Stimulated activated CD4-positive, alpha-beta T cell treated with anti-CD3 and anti-CD28 coated beads, TNF-alpha, amount 100 ng/mL, for 48 hours (primary cell): ENCODE results near the gene NUMA1.

Experiments
- DNase-seq, 3 donors: peaks; one replicate each; pipeline ENCODE4 v3.0.0-alpha.2; 2020; ENCODE audit warnings: low read depth in 3 of 3

NUMA1 gene

GRCh38 chr11:72080326-72081183 is at the start of gene NUMA1, which contains the start of gene LRRC51:
NUMA1 (minus strand) TSS chr11:72080542; CDS start chr11:72035943, 44,599 bp downstream.
LRRC51 (plus strand) TSS chr11:72080850; CDS start chr11:72089084, 8,234 bp downstream.
- DNase-seq: peak; percentile 97 to 100 (median 98)

GRCh38 chr11:72129381-72129780 is 49.0 kb upstream of the NUMA1 start:
- no peak for DNase-seq

GRCh38 chr11:72127923-72128322 is 47.6 kb upstream of the NUMA1 start:
- no peak for DNase-seq

GRCh38 chr11:72125956-72126355 is 45.6 kb upstream of the NUMA1 start:
- DNase-seq: no peak

- DNase-seq: no peak
Observed at GRCh38 chr11:72124046-72124445, 43.7 kb upstream of the NUMA1 start.

- no peak for DNase-seq
Observed at GRCh38 chr11:72123117-72123653, 42.8 kb upstream of the NUMA1 start.

GRCh38 chr11:72122607-72123006 is 42.3 kb upstream of the NUMA1 start:
- no peak for DNase-seq

- DNase-seq: no peak
Observed at GRCh38 chr11:72120930-72121329, 40.6 kb upstream of the NUMA1 start.

- DNase-seq: no peak
Observed at GRCh38 chr11:72119198-72119597, 38.9 kb upstream of the NUMA1 start.

- no peak for DNase-seq
Observed at GRCh38 chr11:72116019-72116755, 35.8 kb upstream of the NUMA1 start.

GRCh38 chr11:72114570-72114969 is 34.2 kb upstream of the NUMA1 start:
- no peak for DNase-seq

- no peak for DNase-seq
Observed at GRCh38 chr11:72112978-72113808, 32.9 kb upstream of the NUMA1 start.

GRCh38 chr11:72112143-72112977 is 32.0 kb upstream of the NUMA1 start, which contains the start of gene ANAPC15:
ANAPC15 (minus strand) TSS chr11:72112695; CDS start chr11:72111276, 1,419 bp downstream.
- DNase-seq: peak; percentile 99 to 100 (median 99)

GRCh38 chr11:72111300-72112142 is 31.2 kb upstream of the NUMA1 start:
- DNase-seq: no peak

- no peak for DNase-seq
Observed at GRCh38 chr11:72105888-72106287, 25.5 kb upstream of the NUMA1 start, which contains the start of gene TOMT. TOMT (plus strand) TSS chr11:72105924; CDS start chr11:72105952, 28 bp downstream.

GRCh38 chr11:72103754-72104167 is 23.4 kb upstream of the NUMA1 start:
- no peak for DNase-seq

GRCh38 chr11:72102946-72103753 is 22.8 kb upstream of the NUMA1 start, which contains the start of gene LAMTOR1:
LAMTOR1 (minus strand) TSS chr11:72103297; CDS start chr11:72103224, 73 bp downstream.
- peak; percentile 96 to 99 (median 98) for DNase-seq

- no peak for DNase-seq
Observed at GRCh38 chr11:72102631-72102945, 22.2 kb upstream of the NUMA1 start.

- no peak for DNase-seq
Observed at GRCh38 chr11:72102162-72102561, 21.8 kb upstream of the NUMA1 start.
